HepG2 (cell line): Measurements from ENCODE around the gene CDKN1A. TPM values are rescaled to one million over a fixed set of nuclear protein-coding genes. Genes with fewer than 3 reads are reported as not detected.

Experiments used
- ATAC-seq: fragments of 200-7000 bp; cut with Tn5 transposase; 3 replicates; pipeline ENCODE4 v1.9.1; 2020; ENCODE audit warnings: mild to moderate bottlenecking, moderate library complexity
- BruUV-seq: library from RNA; stranded (reverse); fragments of 400-500 nt; replicated peaks from 2 replicates; lab custom pipeline; 2021; lab: Mats Ljungman, UMichigan
- CTCF ChIA-PET: fragments of 300-600 bp; formaldehyde crosslinking; extraction: SDS; loops from one replicate; lab custom pipeline; 2021; ENCODE audit warnings: low total read pairs, inconsistent platforms, low intra/inter-chr PET ratio; lab: Yijun Ruan, JAX
- POLR2A ChIA-PET: fragments of 350-600 bp; sonication (Branson Sonifier 250); formaldehyde crosslinking; loops from one replicate; lab custom pipeline; 2020; ENCODE audit warnings: antibody characterized with exemption, inconsistent platforms; lab: Yijun Ruan, JAX
- DNase-seq: peaks from one replicate; pipeline ENCODE4 v3.0.0-alpha.2; 2015; ENCODE audit warnings: low spot score
- FAIRE-seq: peaks from 3 replicates; lab custom pipeline; 2011; peaks lifted over from hg19 to GRCh38; lab: Jason Lieb, UNC
- H2AFZ ChIP-seq: one replicate; pipeline ENCODE4 v1.6.1; 2011; ENCODE audit warnings: low read length, inconsistent platforms
- H3K27ac ChIP-seq: fragments of 300-600 bp; 3 replicates; pipeline ENCODE4 v1.8.0; 2011; ENCODE audit warnings: mixed run types, mild to moderate bottlenecking, mixed read lengths, low read length, inconsistent platforms; ENCODE audit not compliant: insufficient read depth; ENCODE audit errors: extremely low read length
- H3K27me3 ChIP-seq, 2 experiments: fragments of 200-600 bp in 1 of 2; 2 replicates in 1 of 2; 3 replicates in 1 of 2; pipeline versions ENCODE4 v1.6.0 to v1.8.0; 2011; ENCODE audit warnings: low read length in 2 of 2, mild to moderate bottlenecking in 2 of 2, moderate library complexity in 2 of 2, inconsistent platforms in 1 of 2; ENCODE audit not compliant: insufficient read depth in 2 of 2, control insufficient read depth in 1 of 2
- H3K36me3 ChIP-seq, 2 experiments: fragments of 200-600 bp in 1 of 2; replicated peaks in 1 of 2; 2 replicates in 1 of 2; 3 replicates in 1 of 2; pipeline versions ENCODE4 v1.5.1 to v1.8.0; 2011; ENCODE audit warnings: low read length in 2 of 2, inconsistent platforms in 1 of 2; ENCODE audit not compliant: insufficient read depth in 2 of 2, control insufficient read depth in 1 of 2
- H3K4me1 ChIP-seq: 2 replicates; pipeline ENCODE4 v1.5.1; 2012; ENCODE audit warnings: low read length, inconsistent platforms; ENCODE audit not compliant: insufficient read depth
- H3K4me2 ChIP-seq: 2 replicates; pipeline ENCODE4 v1.6.0; 2011; ENCODE audit warnings: low read depth, low read length, inconsistent platforms
- H3K4me3 ChIP-seq, 3 experiments: fragments of 200-600 bp in 1 of 3; sonication (generic), shearing (Covaris generic) in 1 of 3; replicated peaks in 1 of 3; 2 replicates each; pipeline ENCODE4 v1.5.1; 2011 to 2016; ENCODE audit warnings: low read length in 3 of 3, inconsistent platforms in 2 of 3, low read depth in 2 of 3, mild to moderate bottlenecking in 2 of 3, control low read depth in 1 of 3, mixed read lengths in 1 of 3; ENCODE audit not compliant: insufficient read depth in 1 of 3
- H3K79me2 ChIP-seq: one replicate; pipeline ENCODE4 v1.6.1; 2011; ENCODE audit warnings: low read length, inconsistent platforms; ENCODE audit not compliant: insufficient read depth
- H3K9ac ChIP-seq: 2 replicates; pipeline ENCODE4 v1.6.0; 2011; ENCODE audit warnings: mild to moderate bottlenecking, low read depth, low read length, inconsistent platforms; ENCODE audit not compliant: insufficient read depth
- H3K9me3 ChIP-seq: 2 replicates; pipeline ENCODE4 v1.5.1; 2012; ENCODE audit warnings: mild to moderate bottlenecking, low read length
- H4K20me1 ChIP-seq: 2 replicates; pipeline ENCODE4 v1.6.0; 2011; ENCODE audit warnings: inconsistent platforms, mild to moderate bottlenecking, low read length, moderate library complexity; ENCODE audit not compliant: insufficient read depth
- CSRNP2 ChIP-seq: sonication (generic); formaldehyde crosslinking; conservative IDR thresholded peaks from 2 replicates; pipeline ENCODE4 v1.8.0; 2022; ENCODE audit warnings: low read depth, missing genetic modification reagents
- HBP1 ChIP-seq: IDR thresholded peaks from 2 replicates; pipeline ENCODE4 v1.6.1; 2016; ENCODE audit warnings: low read depth, control low read depth
- MEIS1 ChIP-seq: sonication (generic); formaldehyde crosslinking; IDR thresholded peaks from 2 replicates; pipeline ENCODE4 v1.9.0; 2021; ENCODE audit warnings: mild to moderate bottlenecking, missing genetic modification reagents, moderate library complexity, borderline replicate concordance
- NR2F6 ChIP-seq, 2 experiments: IDR thresholded peaks; 2 replicates each; pipeline ENCODE4 v1.6.1; 2016; ENCODE audit warnings: antibody characterized with exemption in 1 of 2, mild to moderate bottlenecking in 1 of 2
- RARA ChIP-seq: IDR thresholded peaks from 2 replicates; pipeline ENCODE4 v1.6.1; 2016; ENCODE audit warnings: missing genetic modification reagents, missing compliant biosample characterization
- ZFP37 ChIP-seq: sonication (generic); formaldehyde crosslinking; IDR thresholded peaks from 2 replicates; pipeline ENCODE4 v1.4.0; 2020; ENCODE audit warnings: missing genetic modification reagents, borderline replicate concordance
- ZFX ChIP-seq: sonication (generic); formaldehyde crosslinking; IDR thresholded peaks from 2 replicates; pipeline ENCODE4 v1.4.0; 2020; ENCODE audit warnings: mild to moderate bottlenecking, low read depth, missing genetic modification reagents, moderate library complexity
- ZNF577 ChIP-seq: sonication (generic); formaldehyde crosslinking; IDR thresholded peaks from 2 replicates; pipeline ENCODE4 v1.4.0; 2020; ENCODE audit warnings: mild to moderate bottlenecking, low read depth, missing genetic modification reagents, borderline replicate concordance
- ZNF605 ChIP-seq: sonication (generic); formaldehyde crosslinking; IDR thresholded peaks from 2 replicates; pipeline ENCODE4 v1.8.0; 2022; ENCODE audit warnings: mild to moderate bottlenecking, missing genetic modification reagents
- ZNF660 ChIP-seq: sonication (generic); formaldehyde crosslinking; IDR thresholded peaks from 2 replicates; pipeline ENCODE4 v1.5.1; 2020; ENCODE audit warnings: mild to moderate bottlenecking, low read depth, missing genetic modification reagents, borderline replicate concordance
- ZNF800 ChIP-seq: sonication (generic); formaldehyde crosslinking; IDR thresholded peaks from 2 replicates; pipeline ENCODE4 v1.4.0; 2020; ENCODE audit warnings: missing genetic modification reagents
- WGBS: methylation state at CpG from one replicate; pipeline ENCODE4 v1.1.6; 2017; ENCODE audit warnings: low lambda C conversion rate; 5-methylcytosine and 5-hydroxymethylcytosine counted together
- in situ Hi-C: cut with HindIII; loops from 2 replicates; pipeline ENCODE4 v1.10.0; 2017; ENCODE audit warnings: low pct_unique_long_range_greater_than_20kb; ENCODE audit not compliant: extremely low pct_ligation_motif_present
- intact Hi-C: fragments of 100-400 bp; cut with micrococcal nuclease; formaldehyde crosslinking; loops from one replicate; pipeline ENCODE4 v1.10.0; 2022; ENCODE audit not compliant: unreplicated experiment
- polyA plus RNA-seq, 8 experiments: library from polyadenylated mRNA; depleted of rRNA in 3 of 8; stranded (reverse) in 7 of 8; unstranded in 1 of 8; fragments of >200 nt; fragmentation: Illumina TruSeq in 4 of 8; extraction: Trizol in 4 of 8; gene quantifications; 2 replicates each; pipeline versions ENCODE4 v1.2.1 to v1.2.3, GENCODE V29; 2011 to 2016; ENCODE audit warnings: low read depth in 4 of 8, missing spikeins in 1 of 8, mixed read lengths in 1 of 8; ENCODE audit not compliant: insufficient read depth in 1 of 8
- total RNA-seq, 5 experiments: library from RNA; depleted of rRNA; stranded (reverse); fragments of >200 nt; fragmentation: Illumina TruSeq; extraction: Trizol; gene quantifications; 2 replicates each; pipeline ENCODE4 v1.2.3, GENCODE V29; 2016; ENCODE audit warnings: low read depth in 1 of 5

The CDKN1A gene
- total and polyA plus RNA-seq, 2 of the 13 experiments (the other 11 are each of a cell fraction or from before 2014, with no cell fraction given), result 60.7 to 92.1 TPM

GRCh38 chr6:36694616-36695015, 16.1 kb downstream of the CDKN1A start:
- no peak for FAIRE-seq
- no peak overlapping the region for H3K9ac ChIP-seq
- peaks cover 7% of the 10 kb centered on the region for H3K4me1 ChIP-seq
- no peak overlapping the region for H3K27ac ChIP-seq
- in situ Hi-C loops (no loop called here), intact Hi-C loops (no loop called here)
- no peak overlapping the region for H3K4me2 ChIP-seq
- 5% methylated on average over 6 of the region's 6 CpGs for WGBS
- no peak overlapping the region for H2AFZ ChIP-seq
- BruUV-seq, result no TSS peak
- no peak overlapping the region for H3K4me3 ChIP-seq
- no peaks in the 10 kb centered on the region for H3K36me3 ChIP-seq
- TF ChIP-seq NR2F6 (IDR thresholded peaks at IDR 0.05) (0 out of 2 replicates have a peak, but pooled peaks have one; percentile 10), NR2F6 (CRISPR knock-in tag; IDR thresholded peaks at IDR 0.05) (0 out of 2 replicates have a peak, but pooled peaks have one; percentile 23), ZNF800 (CRISPR knock-in tag) (no peak), RARA (CRISPR knock-in tag) (0 out of 2 replicates have a peak, but pooled peaks have one; percentile 13), ZFX (CRISPR knock-in tag) (no peak), ZNF605 (CRISPR knock-in tag) (no peak)
- H3K79me2 ChIP-seq, result no peaks in the 10 kb centered on the region
- no peaks in the 10 kb centered on the region for H3K9me3 ChIP-seq
- ATAC-seq, result no peak
- no peak for DNase-seq
- peaks cover 13 to 78% of the 10 kb centered on the region in 2 experiments; a peak in 4 of 5 replicates for H3K27me3 ChIP-seq
- ChIA-PET POLR2A (no interaction called here), CTCF (no interaction called here)
- H4K20me1 ChIP-seq, result no peaks in the 10 kb centered on the region

- CTCF ChIA-PET, result no interaction called here
- no peak overlapping the region for H3K4me3 ChIP-seq
- TF ChIP-seq ZNF660 (CRISPR knock-in tag) (no peak), CSRNP2 (CRISPR knock-in tag) (no peak), MEIS1 (CRISPR knock-in tag) (no peak), ZNF577 (CRISPR knock-in tag) (no peak), HBP1 (CRISPR knock-in tag) (no peak), ZFP37 (CRISPR knock-in tag) (no peak)
These were observed 16.9 kb downstream of the CDKN1A start for GRCh38 chr6:36695414-36695813.

More at GRCh38 chr6:36695414-36695813, 16.9 kb downstream of the CDKN1A start:
- Histone ChIP-seq H3K9me3 (no peaks in the 10 kb centered on the region), H3K9ac (no peak overlapping the region), H3K4me1 (peaks cover 7% of the 10 kb centered on the region), H2AFZ (no peak overlapping the region), H3K27me3 (peaks cover 10 to 75% of the 10 kb centered on the region in 2 experiments; a peak in 4 of 5 replicates), H3K27ac (no peak overlapping the region), H3K79me2 (no peaks in the 10 kb centered on the region), H4K20me1 (no peaks in the 10 kb centered on the region), H3K4me2 (no peak overlapping the region), H3K36me3 (no peaks in the 10 kb centered on the region)
- ATAC-seq, result no peak
- FAIRE-seq, result no peak
- POLR2A ChIA-PET, result no interaction called here
- no TSS peak for BruUV-seq
- no peak for DNase-seq
- in situ Hi-C loops (no loop called here), intact Hi-C loops (no loop called here)
- 23% methylated on average over 2 of the region's 2 CpGs for WGBS
